Smooth muscle cell (in vitro differentiated cells): Measurements from ENCODE around the gene FAM53C. TPM values are rescaled to one million over a fixed set of nuclear protein-coding genes. Genes with fewer than 3 reads are reported as not detected.

Experiments
- DNase-seq: peaks from one replicate; lab custom pipeline; 2025; ENCODE audit not compliant: unreplicated experiment; lab: John Stamatoyannopoulos, UW
- H2AFZ ChIP-seq: fragments of 200-600 bp; sonication (generic); 2 replicates; pipeline ENCODE4 v1.6.0; 2016; ENCODE audit warnings: antibody characterized with exemption, low read depth, mild to moderate bottlenecking
- H3F3A ChIP-seq: fragments of 200-600 bp; sonication (generic); 2 replicates; pipeline ENCODE4 v1.6.0; 2017; ENCODE audit warnings: antibody characterized with exemption, low read depth
- H3K27ac ChIP-seq: fragments of 200-600 bp; sonication (generic); 2 replicates; pipeline ENCODE4 v1.5.1; 2016; ENCODE audit warnings: low read depth, mild to moderate bottlenecking
- H3K27me3 ChIP-seq: fragments of 200-600 bp; sonication (generic); 2 replicates; pipeline ENCODE4 v1.6.1; 2016; ENCODE audit warnings: low read depth, mild to moderate bottlenecking
- H3K36me3 ChIP-seq: fragments of 200-600 bp; sonication (generic); 2 replicates; pipeline ENCODE4 v1.5.1; 2016; ENCODE audit warnings: low read depth
- H3K4me1 ChIP-seq: fragments of 200-600 bp; sonication (generic); 2 replicates; pipeline ENCODE4 v1.5.1; 2016; ENCODE audit warnings: low read depth
- H3K4me2 ChIP-seq: fragments of 200-600 bp; sonication (generic); 2 replicates; pipeline ENCODE4 v1.6.0; 2016; ENCODE audit warnings: mild to moderate bottlenecking
- H3K4me3 ChIP-seq: fragments of 200-600 bp; sonication (generic); 2 replicates; pipeline ENCODE4 v1.5.1; 2016; ENCODE audit warnings: mild to moderate bottlenecking
- H3K79me2 ChIP-seq: fragments of 200-600 bp; sonication (generic); 2 replicates; pipeline ENCODE4 v1.6.0; 2016; ENCODE audit warnings: low read depth, mild to moderate bottlenecking
- H3K9ac ChIP-seq: fragments of 200-600 bp; sonication (generic); 2 replicates; pipeline ENCODE4 v1.6.0; 2016; ENCODE audit warnings: low read depth
- H3K9me3 ChIP-seq: fragments of 200-600 bp; sonication (generic); replicated peaks from 2 replicates; pipeline ENCODE4 v1.5.1; 2016; ENCODE audit warnings: low read depth
- H4K20me1 ChIP-seq: fragments of 200-600 bp; sonication (generic); 2 replicates; pipeline ENCODE4 v1.6.0; 2016; ENCODE audit warnings: low read depth
- WGBS: methylation state at CpG from one replicate; pipeline ENCODE4 v1.1.7; 2016; ENCODE audit warnings: low lambda C conversion rate; 5-methylcytosine and 5-hydroxymethylcytosine counted together
- polyA plus RNA-seq: library from polyadenylated mRNA; unstranded; fragments of >200 nt; fragmentation: Nextera tagmentation; extraction: Ambion mirVana; gene quantifications from 2 replicates; pipeline ENCODE4 v1.2.1, GENCODE V29; 2016
- total RNA-seq: library from RNA; depleted of rRNA; stranded (reverse); fragments of >200 nt; gene quantifications from 2 replicates; pipeline ENCODE4 v1.2.3, GENCODE V29; 2014
- TF ChIP-seq, protein P1 (sequence below): fragments of 200-600 bp; sonication (generic); IDR thresholded peaks from 2 replicates; pipeline ENCODE4 v1.5.1; 2017; ENCODE audit warnings: borderline replicate concordance, mild to moderate bottlenecking, antibody characterized with exemption; ENCODE audit not compliant: insufficient read depth, poor library complexity, severe bottlenecking

Gene FAM53C
- total and polyA plus RNA-seq, 2 experiments from 2014 or later: 34.8 to 45.1 TPM

DNA sequence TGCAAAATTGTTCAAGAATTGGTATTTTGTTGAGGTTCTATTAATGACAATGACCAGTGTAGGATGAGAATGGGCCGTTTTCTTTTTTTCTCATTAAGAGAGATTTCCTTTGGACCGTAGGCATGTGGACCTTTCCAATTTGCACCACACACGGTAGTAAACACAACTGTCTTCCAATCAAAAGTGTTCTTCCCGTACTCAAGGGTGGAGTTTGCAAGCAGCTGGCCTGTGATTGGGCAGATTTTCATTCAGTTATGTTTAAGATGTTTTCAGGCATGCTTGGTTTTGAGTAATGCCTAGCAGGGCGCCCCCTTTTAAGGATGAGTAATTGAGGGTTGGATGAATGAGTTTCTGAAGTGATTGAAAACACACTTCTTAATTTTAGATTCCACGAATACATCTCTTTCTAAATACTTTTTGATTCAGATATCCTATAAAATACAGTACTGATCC, 16.9 kb downstream of the FAM53C start:
- Histone ChIP-seq H2AFZ (no peak overlapping the region), H3K4me2 (peak overlapping the region; percentile 87), H3K9ac (peak overlapping the region; percentile 90), H3K27ac (peak overlapping the region; percentile 83), H3K79me2 (peaks cover 64% of the 10 kb centered on the region), H3F3A (peaks cover 36% of the 10 kb centered on the region), H3K27me3 (no peaks in the 10 kb centered on the region), H3K4me3 (peak overlapping the region; percentile 96), H4K20me1 (peaks cover 60% of the 10 kb centered on the region), H3K9me3 (no peaks in the 10 kb centered on the region), H3K4me1 (peaks cover 18% of the 10 kb centered on the region), H3K36me3 (no peaks in the 10 kb centered on the region)
- DNase-seq: no peak
- WGBS: 46% methylated on average over 6 of the region's 6 CpGs
- TF ChIP-seq, protein P1, sequence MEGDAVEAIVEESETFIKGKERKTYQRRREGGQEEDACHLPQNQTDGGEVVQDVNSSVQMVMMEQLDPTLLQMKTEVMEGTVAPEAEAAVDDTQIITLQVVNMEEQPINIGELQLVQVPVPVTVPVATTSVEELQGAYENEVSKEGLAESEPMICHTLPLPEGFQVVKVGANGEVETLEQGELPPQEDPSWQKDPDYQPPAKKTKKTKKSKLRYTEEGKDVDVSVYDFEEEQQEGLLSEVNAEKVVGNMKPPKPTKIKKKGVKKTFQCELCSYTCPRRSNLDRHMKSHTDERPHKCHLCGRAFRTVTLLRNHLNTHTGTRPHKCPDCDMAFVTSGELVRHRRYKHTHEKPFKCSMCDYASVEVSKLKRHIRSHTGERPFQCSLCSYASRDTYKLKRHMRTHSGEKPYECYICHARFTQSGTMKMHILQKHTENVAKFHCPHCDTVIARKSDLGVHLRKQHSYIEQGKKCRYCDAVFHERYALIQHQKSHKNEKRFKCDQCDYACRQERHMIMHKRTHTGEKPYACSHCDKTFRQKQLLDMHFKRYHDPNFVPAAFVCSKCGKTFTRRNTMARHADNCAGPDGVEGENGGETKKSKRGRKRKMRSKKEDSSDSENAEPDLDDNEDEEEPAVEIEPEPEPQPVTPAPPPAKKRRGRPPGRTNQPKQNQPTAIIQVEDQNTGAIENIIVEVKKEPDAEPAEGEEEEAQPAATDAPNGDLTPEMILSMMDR: no peak

DNA sequence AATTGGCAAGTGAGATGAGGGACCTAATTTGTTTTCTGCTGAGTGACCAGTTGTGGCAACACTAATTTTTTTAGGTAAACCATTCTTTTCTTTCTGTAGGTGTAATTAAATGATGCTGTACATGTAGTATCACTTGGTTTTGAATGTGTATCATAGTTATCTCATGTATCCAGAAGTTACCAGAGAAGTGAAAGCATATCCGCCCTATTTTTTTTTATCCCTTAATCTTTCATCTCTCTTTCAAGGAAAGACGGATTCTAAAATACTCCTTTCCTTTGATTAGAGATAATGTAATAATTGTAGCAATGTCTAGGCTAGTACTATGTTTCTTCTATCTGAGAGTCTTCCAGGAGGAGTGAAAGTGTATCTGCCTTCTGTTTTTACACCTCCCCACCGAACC, 21.6 kb downstream of the FAM53C start:
- Histone ChIP-seq H4K20me1 (peaks cover 95% of the 10 kb centered on the region), H3K4me3 (no peak overlapping the region), H3K4me2 (no peak overlapping the region), H3K9me3 (no peaks in the 10 kb centered on the region), H3K36me3 (no peaks in the 10 kb centered on the region), H3K27ac (no peak overlapping the region), H3K79me2 (peaks cover 100% of the 10 kb centered on the region), H3K9ac (no peak overlapping the region), H3K4me1 (peaks cover 11% of the 10 kb centered on the region), H3F3A (peaks cover 3% of the 10 kb centered on the region), H2AFZ (no peak overlapping the region), H3K27me3 (no peaks in the 10 kb centered on the region)
- TF ChIP-seq, protein P1: no peak
- DNase-seq: no peak
- WGBS: 93% methylated on average over 3 of the region's 3 CpGs

DNA sequence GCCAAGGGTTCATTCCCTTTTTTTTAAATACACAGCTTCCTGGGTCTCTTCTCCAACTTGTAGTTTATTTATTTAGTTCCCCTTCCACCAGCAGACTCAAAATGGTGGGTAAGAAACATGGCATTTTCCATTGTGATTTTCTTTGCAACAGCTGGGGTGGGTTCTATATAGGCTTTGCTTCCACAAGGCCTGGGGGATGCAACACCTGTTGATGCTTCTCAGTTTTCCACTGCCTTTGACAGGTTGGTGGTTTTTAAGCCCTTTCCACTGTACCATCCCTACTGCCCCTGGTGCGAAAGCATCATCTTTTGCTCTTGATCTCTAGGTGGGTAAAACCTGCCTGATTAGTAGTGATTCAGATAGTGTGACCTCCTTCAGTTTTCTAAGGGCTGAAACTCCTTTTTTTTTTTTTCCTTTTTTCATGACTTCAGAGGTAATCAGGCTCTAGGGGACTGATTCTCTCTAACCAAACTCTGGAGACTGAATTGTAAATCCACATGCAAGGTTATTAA, 22.9 kb downstream of the FAM53C start:
- no peak overlapping the region for H3K27ac ChIP-seq
- no peaks in the 10 kb centered on the region for H3K4me1 ChIP-seq
- no peak overlapping the region for H2AFZ ChIP-seq
- DNase-seq: no peak
- H3K4me2 ChIP-seq: no peak overlapping the region
- peaks cover 100% of the 10 kb centered on the region for H3K79me2 ChIP-seq
- no peaks in the 10 kb centered on the region for H3K36me3 ChIP-seq
- TF ChIP-seq, protein P1: no peak
- H3F3A ChIP-seq: no peaks in the 10 kb centered on the region
- 85% methylated on average over 1 of the region's 1 CpG for WGBS
- H3K27me3 ChIP-seq: no peaks in the 10 kb centered on the region
- no peak overlapping the region for H3K9ac ChIP-seq
- peaks cover 95% of the 10 kb centered on the region for H4K20me1 ChIP-seq
- H3K4me3 ChIP-seq: no peak overlapping the region
- no peaks in the 10 kb centered on the region for H3K9me3 ChIP-seq

DNA sequence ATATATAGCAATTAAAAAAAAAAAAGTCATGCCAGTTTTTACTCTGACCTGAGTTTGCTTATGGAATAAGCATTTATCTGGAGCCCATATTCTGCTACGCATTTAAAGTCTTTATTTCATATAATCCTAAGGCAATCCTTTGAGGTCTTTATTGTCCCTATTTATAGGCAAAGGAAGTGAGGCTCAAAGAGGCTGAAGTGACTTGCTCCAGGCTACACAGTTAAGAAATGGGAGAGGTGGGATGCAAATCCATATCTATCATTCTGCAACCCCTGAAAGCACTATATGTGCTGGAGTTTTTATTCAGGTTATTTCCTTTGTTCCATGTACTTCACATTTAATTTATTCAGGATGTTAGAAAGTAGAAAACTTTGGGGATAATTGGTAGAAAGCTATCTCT, 26.5 kb downstream of the FAM53C start:
- no peaks in the 10 kb centered on the region for H3K27me3 ChIP-seq
- no peak for DNase-seq
- 86% methylated on average over 1 of the region's 1 CpG for WGBS

More for the DNA sequence above, 26.5 kb downstream of the FAM53C start:
- Histone ChIP-seq H3K9ac (no peak overlapping the region), H3K4me2 (no peak overlapping the region), H2AFZ (no peak overlapping the region), H3K4me1 (no peaks in the 10 kb centered on the region), H3K79me2 (peaks cover 100% of the 10 kb centered on the region), H3F3A (no peaks in the 10 kb centered on the region), H3K9me3 (no peaks in the 10 kb centered on the region), H3K36me3 (no peaks in the 10 kb centered on the region), H3K4me3 (no peak overlapping the region), H3K27ac (no peak overlapping the region), H4K20me1 (peaks cover 100% of the 10 kb centered on the region)
- TF ChIP-seq, protein P1: no peak
